ENCODE results near the gene NFIB.

The NFIB gene

GRCh38 chr9:14057368-14058324, 256.3 kb downstream of the NFIB start:
- DNase-seq: no peak

- no peak for DNase-seq
Measured at GRCh38 chr9:14056316-14056861, 257.6 kb downstream of the NFIB start.

- DNase-seq: no peak
Measured at GRCh38 chr9:14054096-14054495, 259.8 kb downstream of the NFIB start.

- no peak for DNase-seq
Measured at GRCh38 chr9:14052359-14052758, 261.6 kb downstream of the NFIB start.

GRCh38 chr9:14051419-14051818, 262.5 kb downstream of the NFIB start:
- no peak for DNase-seq

- DNase-seq: no peak
Measured at GRCh38 chr9:14043483-14043882, 270.5 kb downstream of the NFIB start.

GRCh38 chr9:14037331-14037730, 276.6 kb downstream of the NFIB start:
- no peak for DNase-seq

GRCh38 chr9:14033067-14033466, 280.9 kb downstream of the NFIB start:
- DNase-seq: no peak
